Stimulated activated CD4-positive, alpha-beta T cell treated with anti-CD3 and anti-CD28 coated beads, Interleukin-1b, Interleukin-23, amount 100 ng/mL, for 48 hours (primary cell): ENCODE results near the gene RRAS.
A peak's percentile ranks its signal among the peaks of the same experiment; 100 is the strongest.

ENCODE experiments used
- DNase-seq: peaks from one replicate; pipeline ENCODE4 v3.0.0-alpha.2; 2020

RRAS gene

DNA sequence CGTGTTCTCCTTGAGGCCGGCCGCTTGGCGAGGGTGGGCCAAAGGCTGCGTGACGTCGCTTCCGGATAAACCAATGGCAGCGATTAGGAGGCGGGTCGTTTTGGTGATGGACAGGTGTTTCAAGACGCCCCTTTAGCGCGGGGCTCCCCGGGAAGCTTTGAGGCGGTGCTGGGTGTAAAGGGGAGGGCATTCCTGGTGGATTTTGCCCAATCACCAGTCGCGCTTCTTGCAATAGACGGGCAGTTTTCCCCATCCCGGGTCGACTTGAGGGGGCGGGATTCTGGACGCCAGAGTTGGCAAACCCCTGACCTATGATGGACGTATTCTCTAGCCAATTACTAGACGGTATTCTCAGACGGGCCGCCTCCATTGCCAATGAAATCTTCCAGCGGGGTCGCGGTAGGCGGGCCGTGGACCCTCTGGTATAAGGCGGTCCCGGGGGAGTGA lies 36.9 kb upstream of the RRAS start:
- peak; percentile 99 for DNase-seq

DNA sequence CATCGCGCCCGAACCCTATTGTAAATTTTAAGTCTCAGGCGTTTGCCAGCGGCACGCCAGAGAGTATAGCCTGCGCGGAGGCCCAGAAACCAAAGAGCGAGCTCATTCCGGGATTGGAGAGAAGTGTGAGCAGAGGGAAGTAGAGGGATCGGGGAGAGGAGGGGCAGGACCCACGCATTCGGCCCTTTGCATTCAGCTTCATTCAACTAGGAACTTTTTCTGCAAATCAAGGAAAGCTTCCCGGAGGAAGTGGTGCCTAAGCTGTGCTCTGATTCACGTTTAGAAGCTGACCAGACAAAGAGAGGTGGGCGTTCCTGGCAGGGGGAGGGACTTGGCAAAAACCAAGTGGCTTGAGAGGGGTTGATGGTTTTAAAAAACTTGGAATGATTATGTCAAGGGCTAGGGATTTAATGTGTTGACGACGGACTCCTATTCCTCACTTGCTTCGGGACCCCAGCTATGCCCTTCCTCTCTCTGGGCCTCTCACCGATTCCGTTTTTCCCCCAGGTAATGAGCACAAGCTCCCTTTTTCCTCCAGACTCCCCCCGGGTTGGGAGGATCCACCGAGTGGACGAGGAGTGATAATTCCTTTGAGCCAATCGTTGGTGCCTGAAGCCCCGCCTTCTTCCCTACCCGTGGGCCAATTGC lies 36.3 kb upstream of the RRAS start:
- DNase-seq, result peak; percentile 78

DNA sequence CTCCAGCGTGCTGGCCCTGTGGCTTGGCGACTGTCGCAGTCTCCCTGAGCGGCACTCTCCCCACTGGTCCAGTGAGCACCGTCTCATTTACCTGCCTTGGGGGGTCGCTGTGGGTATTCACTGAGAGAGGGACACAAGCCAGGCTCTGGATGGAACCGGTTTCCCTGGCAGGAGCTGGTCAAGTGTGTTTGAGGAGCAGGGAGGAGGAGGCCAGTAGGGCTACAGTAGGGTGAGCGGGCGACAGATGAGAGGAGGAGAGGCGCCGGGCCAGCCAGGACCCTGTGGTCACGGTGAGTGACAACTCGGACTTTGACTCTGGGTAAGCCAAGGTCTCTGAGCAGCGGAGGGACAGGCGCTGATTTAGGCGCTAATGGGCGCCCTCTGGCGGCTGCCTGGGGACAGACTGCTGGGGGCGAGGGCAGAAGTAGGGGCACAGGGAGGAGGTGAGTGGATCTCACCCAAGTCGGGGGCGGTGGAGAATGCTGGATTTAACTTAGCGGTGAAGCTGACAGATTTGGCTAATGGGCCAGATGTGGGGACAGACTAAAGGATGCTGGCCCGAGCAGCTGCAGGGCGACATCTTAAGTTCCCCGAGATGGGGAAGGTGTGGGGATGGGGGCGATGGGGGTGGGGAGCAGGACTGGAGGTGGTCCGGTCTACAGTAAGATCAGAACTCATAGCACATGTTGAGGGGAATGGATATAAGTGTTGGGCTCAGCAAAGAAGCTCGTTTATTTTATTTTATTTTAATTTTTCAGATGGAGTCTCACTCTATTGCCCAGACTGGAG lies 32.4 kb upstream of the RRAS start:
- peak; percentile 73 for DNase-seq

DNA sequence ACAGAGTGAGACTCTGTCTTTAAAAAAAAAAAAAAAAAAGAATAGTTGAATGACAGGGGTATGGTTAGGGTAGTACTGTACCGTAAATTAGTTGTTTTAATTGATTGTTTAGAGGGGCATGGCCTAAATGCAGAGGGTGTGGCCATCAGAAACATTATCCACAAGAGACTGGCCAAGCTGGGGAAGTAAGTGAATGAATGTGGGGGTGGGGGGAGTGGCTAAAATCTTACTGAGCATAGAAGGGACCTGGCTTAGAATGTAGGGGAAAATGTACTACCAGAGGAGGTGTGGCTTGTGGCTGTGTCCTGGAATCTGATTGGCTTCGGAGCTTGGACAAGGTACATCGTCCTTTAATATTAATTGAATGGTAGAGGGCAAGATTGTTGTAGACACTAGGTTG lies 29.6 kb upstream of the RRAS start:
- no peak for DNase-seq

DNA sequence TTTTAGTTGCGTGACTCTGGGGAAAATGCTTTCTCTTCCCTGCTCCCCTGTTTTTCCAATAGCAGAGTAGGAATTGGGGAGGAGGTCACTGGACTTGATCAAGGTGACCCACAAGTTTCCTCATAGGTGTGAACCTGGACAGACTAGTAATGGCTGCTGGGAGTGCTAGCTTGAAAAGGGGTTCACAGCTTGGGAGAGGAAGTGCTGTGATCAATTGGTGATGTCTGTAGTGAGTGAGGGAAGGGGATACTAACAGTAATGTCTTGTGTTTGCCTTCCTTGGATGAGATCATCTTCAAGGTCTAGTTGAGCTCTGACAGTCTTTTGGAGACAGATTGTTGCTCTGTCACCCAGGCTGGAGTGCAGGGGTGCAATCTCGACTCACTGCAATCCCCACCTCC lies 27.5 kb upstream of the RRAS start:
- no peak for DNase-seq

DNA sequence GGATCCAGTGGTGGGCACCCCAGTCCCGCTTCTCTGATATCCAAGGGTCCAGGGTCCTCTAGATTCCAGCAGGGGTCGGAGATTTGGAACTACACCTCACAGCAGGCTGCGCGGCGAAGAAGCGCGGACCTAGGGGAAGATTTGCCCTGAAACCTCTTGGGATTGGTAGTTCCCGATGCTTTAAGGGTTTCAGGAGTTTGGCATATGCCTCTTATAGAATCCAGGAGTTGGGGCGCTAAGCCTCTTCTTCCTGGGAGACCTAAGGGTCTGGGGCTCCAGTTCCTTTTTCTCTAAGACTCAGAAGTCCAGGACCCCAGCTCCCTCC lies 26.1 kb upstream of the RRAS start:
- no peak for DNase-seq

DNA sequence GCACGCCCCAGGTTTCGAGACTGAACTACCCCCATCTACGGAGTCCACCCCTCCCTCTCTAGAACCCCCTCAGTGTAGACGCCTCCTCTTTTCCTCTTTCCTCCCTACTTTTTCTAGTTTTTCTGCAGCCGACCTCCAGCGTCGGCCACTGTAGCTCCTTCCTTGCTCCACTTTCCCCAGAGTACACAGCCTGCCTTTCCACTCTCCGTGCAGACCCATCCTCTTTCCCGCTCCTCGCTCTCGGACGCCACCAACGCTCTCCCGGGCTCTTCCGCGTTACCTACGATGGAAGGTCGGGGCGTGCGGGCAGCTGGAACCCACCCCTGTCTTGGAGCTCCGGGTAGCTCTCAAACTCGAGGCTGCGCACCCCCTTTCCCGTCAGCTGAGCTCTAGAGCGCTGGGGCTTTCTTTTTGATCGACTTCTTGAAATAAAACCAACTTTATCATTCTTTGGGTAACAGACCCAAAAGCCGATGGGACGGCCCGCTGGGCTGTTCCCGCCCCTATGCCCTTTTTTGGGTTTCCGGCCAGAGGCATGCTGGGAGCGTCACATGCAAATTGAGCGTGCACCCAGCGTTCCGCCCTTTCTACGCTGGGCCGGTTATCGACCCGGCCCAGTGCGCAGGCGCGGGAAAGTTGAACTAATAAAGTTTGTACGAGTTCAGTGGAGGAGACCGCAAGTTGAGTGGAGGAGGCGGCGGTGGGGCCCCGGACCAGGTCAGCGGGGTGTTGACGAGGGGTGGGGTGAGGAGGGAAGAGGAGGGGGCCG lies 25.6 kb upstream of the RRAS start, which contains the start of the genes BCL2L12 and IRF3:
Gene BCL2L12, plus strand, starts transcription at position 583 of the 769 bp plus-strand sequence. CDS start 760 bp downstream, outside the sequence.
Gene IRF3, minus strand, starts transcription at position 507 of the 769 bp plus-strand sequence. CDS start 1,019 bp downstream, outside the sequence.
- DNase-seq, result peak; percentile 98

DNA sequence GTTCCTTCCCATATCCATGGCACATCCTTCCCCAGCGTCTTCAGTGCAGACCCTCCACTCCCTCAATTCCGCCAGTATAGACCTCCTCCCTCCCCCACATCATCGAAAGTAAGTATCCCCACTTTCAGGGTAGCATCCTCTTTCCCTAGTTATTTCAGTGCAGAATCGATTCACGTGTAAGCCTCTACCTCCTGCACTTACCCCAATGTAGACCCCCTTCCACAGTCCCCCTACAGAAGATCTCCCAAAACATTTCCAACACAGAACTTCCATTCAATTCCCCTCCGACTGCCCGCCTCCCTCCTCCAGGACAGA lies 25.1 kb upstream of the RRAS start:
- no peak for DNase-seq

DNA sequence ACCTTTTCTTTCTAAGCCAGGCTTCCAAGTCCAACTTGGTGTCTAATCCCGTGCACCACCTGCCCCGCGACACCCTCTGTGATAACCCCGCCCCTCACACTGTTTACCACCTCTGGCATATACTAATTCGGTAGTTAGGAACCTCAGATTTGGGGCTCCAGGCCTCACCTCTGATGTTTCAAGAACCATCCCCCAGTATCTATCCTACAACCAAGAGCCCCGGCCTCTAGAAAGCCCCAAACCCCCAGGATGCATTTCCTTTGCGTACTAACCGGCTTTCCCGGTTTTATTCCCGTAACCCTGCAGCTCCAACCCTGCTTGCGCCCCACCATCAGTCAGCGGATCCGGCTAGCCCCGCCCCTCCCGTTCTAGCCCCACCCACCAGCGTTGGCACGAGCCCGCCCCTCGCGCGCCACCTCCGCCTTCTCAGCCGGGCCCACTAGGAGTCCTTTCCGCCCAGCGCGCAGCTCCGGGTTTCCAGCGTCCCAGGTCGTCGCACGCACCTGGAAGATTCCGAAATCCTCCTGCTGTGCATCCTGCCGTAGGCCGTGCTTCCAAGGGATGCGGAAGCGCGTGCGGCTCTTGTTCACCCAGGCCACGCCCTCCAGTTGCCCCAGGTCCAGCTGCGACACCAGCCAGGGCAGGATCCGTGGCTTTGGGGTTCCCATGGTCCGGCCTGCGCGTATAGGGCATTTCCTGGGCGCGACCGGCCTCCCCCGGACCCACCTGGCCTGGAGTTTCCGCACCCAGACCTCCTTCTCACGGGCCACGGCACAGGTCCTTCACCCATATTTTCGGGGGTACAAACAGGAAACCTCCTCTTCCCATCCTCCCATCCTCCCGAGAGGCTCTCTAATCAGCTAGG lies 24.5 kb upstream of the RRAS start:
- DNase-seq, result peak; percentile 86

DNA sequence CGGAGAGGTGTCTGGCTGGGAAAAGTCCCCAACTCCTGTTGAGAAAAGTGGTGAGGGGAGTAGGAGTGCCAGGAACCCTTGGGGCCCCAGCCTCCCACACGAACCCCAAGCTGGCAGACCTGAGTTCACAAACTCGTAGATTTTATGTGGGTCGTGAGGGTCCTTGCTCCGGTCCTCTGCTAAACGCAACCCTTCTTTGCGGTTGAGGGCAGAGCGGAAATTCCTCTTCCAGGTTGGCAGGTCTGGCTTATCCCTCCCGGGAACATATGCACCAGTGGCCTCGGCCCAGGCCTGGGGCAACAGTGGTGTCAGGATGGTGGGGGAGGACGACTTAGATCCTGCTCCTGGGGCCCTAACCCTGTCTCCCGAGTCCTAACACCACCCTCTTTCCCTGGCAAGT lies 23.3 kb upstream of the RRAS start:
- DNase-seq, result no peak

DNA sequence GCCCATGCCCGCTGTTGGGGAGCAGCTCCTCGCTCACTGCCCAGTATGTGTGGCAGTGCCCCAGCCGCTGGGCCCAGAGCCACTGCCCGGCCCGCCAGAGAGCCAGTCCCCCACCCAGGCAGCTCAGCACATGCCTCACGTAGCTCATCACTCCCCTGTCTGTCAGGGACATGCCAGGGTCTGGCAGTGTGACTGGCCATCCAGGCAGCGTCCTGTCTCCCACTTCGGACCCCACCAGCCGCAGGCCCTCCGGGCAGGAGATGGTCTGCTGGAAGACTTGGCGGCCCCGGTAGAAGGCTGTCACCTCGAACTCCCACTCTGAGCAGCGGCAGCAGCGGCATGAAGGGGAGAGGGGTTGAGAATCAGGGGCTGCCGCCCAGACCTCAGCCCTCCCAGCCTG lies 22.1 kb upstream of the RRAS start:
- DNase-seq, result no peak

DNA sequence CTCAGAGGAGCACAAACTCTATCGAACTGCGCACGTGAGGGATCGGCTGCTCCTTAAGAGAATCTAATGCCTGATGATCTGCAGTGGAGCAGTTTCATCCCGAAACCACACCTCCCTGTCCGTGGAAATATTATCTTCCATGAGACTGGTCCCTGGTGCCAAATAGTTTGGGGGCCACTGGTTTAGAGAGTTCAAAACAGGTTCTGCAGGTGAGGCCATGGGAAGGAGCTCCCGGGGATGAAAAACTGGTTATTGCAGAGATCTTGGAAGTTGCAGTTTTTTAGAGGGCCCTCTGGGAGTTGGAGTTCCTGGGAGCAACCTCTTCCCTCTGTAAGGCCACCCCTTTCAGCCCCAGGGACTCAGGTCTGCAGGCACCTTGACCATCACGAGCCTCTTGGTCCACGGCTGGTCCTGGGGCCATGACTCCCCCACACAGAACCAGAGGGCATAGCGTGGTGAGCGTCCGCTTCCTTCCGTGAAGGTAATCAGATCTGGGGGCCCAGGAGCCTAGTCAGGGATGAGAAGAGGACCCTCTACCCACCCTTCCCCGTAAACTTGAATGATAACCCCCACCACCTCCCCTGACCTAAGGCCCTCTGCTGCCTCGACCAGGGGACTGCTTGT lies 20.5 kb upstream of the RRAS start:
- no peak for DNase-seq

DNA sequence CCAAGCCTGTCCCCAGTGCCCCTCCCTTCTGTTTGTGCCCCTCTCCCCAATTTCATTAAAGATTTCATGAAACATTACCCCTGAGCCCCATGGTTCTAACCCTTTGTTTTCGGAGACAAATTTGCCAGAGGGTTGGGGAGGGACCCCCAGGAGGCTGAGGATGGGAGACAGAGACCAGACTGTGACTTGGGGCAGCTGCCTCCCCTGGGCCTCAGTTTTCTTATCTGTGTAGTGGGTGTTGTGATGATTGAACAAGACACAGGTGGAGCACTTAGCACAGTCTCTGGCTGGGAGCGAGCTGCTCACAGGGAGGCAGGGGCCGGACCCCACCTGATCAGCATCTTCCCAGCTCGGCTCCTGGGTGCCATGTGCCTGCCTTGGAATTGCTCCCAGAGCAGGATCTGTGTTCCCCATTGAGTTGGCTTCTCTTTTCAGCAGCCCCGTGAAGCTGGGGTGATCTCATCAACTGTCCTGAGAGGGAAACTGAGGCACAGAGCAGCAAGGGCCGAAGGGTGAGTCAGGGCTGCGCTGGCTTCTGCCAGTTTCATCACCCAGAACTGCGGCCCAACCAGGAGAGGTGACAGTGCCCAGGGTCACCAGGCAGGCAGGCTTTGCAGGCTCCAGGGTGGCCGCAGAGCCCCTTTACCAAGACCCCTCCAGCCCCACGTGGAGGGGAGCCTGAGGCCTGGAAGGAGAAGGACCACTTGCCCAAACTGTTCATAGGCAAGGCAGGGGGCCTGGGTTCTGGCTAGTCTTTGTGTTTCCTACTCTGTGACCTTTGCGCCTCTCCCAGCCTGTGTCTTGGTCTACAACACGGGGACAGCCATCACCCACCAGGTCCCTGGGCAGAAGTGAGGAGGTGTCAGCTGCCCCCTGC lies 18.9 kb upstream of the RRAS start:
- DNase-seq, result no peak

DNA sequence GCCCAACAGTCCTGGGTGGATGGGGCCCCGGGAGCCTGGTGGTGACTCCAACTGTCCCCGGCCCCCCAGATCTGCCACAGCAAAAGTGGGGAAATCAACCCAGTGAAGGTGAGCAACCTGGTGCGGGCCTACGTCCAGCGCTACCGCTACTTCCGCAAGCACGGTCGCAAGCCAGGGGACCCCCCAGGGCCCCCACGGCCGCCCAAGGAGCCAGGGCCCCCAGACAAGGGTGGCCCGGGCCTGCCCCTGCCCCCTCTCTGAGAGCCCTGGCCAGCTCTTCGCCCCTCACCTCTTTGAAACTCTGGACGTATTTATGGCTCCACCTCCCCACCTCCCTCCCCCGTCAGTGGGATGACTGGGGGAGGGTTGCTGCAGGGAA lies 18.2 kb upstream of the RRAS start:
- no peak for DNase-seq

DNA sequence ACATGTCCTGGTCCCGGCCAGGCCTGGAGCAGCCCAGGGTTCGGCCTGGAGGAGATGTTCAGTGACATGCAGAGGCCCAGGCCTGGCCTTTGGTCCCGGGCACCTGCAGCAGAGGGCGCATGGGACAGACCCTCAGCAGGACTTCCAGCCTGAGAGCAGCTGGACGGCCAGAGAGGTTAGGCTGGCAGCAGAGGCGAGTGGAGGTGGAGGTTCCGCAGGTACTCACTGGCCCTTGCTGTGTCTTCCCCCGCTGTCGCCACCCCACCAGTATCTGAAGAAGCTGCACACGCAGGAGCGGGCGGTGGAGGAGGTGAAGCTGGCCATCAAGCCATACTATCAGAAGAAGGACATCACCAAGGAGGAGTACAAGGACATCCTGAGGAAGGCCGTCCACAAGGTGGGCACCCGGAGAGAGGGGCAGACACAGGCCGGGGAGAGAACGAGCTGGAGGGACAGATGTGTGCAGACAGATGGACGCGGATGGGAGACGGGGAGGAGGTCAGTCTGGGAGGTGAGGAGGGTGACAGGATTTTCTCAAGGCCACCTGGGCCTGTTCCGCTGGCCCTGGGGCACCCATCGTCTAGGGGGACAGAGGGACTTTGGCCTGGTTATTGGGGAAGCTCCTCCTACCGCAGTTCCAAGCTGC lies 17.7 kb upstream of the RRAS start:
- DNase-seq, result no peak

DNA sequence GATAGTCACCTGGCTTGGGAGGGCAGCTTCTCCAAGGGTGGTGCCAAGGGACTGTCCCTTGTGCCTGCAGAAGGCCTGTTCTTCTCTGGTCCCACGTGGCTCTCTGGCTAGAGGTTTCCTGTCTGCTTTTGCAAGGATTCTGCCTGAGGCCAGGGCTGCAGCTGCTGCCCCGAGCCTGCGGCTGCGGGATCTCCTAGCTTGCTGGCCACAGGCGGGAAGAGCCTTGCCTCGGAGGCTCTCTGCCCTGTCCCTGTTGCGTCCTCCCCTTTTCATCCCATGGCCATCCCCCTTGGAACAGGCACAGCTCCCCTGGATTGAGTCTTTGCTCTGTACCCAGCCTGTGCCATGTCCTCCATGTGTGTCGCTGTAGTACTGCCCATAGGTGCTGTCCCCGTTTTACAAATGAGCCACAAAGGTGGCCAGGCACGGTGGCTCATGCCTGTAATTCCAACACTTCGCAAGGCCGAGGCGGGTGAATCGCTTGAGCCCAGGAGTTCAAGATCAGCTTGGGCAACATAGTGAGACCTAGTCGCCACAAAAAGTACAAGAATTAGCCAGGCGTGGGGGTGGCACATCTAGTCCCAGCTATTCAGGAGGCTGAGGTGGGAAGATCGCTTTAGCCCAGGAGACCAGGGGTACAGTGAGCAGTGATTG lies 16.6 kb upstream of the RRAS start:
- no peak for DNase-seq

DNA sequence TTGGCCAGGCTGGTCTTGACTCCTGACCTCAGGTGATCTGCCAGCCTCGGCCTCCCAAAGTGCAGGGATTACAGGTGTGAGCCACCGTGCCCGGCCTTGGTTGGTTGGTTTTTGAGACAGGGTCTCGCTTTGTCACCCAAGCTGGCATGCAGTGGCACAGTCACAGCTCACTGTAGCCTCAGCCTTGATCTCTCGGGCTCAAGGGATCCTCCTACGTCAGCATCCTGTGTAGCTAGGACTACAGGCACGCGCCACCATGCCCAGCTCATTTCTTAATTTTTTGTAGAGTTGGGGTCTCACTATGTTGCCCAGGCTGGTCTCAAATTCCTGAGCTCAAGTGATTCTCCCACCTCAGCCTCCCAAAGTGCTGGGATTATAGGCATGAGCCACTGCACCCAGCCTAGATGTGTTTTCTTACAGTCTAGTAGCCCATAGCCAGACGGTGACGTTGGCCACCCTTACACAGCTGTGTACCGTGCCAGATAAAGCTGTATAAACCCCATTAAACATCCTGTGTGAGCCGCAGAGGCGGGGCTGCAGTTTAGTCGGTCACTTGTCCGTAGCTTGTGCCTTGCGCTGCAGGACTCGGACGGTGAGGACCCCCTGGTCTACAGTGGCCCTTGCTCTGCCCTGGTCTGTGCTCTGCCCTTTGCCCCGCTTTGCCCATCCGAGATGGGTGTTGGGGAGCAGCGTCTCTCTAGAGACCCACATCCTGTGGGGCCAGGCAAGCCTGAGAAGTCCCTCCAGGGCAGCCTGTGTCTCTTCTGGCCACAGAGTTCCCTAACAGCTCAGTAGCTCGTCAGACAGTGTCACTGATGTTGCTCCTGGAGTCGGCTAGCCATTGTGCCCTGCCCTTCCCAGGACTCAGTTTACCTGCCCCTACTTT lies 15.9 kb upstream of the RRAS start:
- DNase-seq, result no peak

DNA sequence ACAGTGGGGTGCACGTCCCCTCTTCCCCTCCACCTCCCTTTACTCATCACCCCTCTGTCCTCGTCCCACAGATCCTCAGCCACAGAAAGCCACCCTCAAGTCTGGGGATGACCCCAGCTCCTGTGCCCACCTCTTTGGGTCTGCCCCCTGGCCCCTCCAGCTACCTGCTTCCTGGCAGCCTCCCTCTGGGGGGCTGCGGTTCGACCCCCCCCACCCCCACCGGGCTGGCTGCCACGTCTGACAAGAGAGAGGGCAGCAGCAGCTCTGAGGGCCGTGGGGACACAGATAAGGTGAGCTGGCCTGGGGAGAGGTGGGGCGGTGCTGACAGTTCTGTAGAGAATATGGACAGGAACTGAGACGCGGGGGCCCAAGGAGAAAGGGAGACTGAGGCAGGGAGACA lies 14.6 kb upstream of the RRAS start:
- no peak for DNase-seq

DNA sequence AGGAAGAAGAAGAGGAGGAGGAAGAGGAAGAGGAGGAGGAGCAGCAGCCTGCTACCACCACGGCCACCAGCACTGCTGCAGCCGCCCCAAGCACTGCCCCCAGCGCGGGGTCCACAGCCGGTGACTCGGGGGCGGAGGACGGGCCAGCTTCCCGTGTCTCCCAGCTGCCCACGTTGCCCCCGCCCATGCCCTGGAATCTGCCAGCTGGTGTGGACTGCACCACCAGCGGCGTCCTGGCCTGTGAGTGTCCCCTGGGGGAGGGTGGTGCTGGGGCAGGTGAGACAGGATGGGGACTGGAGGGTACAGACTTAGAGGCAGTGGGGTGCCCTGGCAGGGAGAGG lies 13.5 kb upstream of the RRAS start:
- DNase-seq, result no peak
